GM19035 (cell line): ENCODE data around the gene CNNM2.
A peak's percentile ranks its signal among the peaks of the same experiment; 100 is the strongest.
"Not testable (repeated sequence)": the region's sequence is repeated elsewhere in the genome, so short reads cannot be mapped to it uniquely, and the experiment has no call there.

Experiments
- ATAC-seq: cut with Tn5 transposase; IDR thresholded peaks from one replicate; pipeline ENCODE4 v1.9.1; 2021; ENCODE audit not compliant: unreplicated experiment

Gene CNNM2

DNA sequence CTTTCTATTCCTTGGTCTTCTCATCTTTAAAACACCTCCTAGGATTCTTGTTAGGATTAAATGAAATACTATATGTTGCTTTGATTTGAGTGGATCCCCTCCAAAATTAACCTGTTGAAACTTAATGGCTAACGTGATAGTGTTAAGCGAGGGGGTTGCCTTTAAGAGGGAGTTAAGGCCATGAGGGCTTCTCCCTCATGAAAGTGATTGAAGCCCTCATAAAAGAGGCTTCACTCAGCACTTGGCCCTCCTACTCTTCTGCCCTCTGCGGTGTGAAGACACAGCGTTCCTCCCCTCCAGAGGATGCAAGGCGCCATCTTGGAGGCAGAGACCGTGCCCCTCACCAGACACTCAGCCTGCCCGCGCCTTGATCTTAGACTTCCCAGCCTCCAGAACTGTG is 46.6 kb downstream of the CNNM2 start:
- ATAC-seq: no peak

DNA sequence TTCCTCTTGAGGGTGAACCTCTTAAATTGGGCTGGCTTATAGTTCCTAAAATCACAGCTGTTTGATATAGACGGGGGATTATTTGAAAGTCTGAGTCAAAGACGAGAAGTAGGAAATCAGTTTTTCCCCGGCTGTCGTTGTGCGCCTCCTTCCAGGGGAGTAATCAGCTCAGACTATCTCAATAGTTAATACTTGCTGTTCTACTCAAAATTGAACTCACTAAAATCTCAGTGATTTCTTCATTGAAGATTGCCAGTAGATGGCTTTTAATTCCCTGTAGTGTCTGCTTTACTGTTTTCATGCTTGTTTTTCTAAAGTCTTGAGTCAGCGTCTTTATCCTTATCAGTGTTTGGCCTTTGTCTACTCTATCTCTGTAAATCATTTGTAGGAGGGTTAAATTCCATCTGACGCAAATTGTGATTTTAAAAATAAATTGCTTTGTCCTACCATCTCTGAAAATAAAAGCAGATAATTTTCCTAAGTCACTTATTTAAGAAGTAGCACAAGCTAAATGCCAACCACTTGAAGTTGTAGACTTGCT is 47.3 kb downstream of the CNNM2 start:
- ATAC-seq: no peak

DNA sequence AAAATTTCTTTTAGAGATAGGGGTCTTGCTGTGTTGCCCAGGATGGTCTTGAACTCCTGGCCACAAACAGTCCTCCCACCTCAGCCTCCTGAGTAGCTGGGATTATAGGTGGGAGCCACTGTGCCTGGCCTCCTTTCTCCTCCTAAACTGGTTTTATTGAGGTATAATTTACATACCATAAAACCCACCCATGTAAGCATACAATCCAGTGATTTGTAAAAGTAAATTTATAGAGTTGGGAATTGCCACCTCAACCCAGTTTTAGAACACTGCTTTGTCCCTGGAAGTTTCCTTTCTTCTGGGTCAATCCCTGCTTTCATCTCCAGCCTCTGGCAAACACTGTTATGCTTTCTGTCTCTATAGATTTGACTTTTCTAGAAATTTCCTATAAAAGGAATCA is 49.0 kb downstream of the CNNM2 start:
- no peak for ATAC-seq

DNA sequence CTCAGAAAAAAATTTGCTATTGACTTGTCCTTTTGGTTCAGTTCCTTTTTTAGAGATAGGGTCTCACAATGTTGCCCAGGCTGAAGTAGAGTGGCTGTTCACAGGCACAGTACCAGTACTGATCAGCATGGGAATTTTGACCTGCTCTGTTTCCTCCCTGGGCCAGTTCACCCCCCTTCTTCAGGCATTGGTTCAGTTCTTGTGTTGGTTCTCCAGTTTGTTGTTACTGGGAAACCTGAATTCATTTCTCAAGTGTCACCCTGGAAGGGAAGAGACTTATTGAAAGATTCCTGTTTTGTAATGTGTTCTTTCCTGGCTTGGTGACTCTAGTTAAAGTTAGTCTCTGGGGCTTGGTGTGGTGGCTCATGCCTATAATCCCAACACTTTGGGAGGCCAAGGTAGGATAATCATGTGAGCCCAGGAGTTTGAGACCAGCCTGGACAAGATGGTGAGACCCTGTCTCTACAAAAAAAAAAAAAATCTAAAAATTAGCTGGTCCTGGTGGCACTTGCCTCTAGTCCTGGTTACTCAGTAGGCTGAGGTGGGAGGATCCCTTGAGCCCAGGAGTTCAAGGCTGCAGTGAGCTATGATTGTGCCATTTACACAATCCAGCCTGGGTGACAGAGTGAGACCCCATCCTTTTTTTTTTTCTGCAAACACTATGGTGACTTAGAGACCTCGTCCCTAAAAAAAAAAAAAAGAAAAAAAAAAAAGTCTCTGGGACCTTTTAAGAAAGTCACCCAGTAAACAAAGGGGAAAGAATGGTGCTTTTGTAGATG is 52.7 kb downstream of the CNNM2 start:
- ATAC-seq: no peak

DNA sequence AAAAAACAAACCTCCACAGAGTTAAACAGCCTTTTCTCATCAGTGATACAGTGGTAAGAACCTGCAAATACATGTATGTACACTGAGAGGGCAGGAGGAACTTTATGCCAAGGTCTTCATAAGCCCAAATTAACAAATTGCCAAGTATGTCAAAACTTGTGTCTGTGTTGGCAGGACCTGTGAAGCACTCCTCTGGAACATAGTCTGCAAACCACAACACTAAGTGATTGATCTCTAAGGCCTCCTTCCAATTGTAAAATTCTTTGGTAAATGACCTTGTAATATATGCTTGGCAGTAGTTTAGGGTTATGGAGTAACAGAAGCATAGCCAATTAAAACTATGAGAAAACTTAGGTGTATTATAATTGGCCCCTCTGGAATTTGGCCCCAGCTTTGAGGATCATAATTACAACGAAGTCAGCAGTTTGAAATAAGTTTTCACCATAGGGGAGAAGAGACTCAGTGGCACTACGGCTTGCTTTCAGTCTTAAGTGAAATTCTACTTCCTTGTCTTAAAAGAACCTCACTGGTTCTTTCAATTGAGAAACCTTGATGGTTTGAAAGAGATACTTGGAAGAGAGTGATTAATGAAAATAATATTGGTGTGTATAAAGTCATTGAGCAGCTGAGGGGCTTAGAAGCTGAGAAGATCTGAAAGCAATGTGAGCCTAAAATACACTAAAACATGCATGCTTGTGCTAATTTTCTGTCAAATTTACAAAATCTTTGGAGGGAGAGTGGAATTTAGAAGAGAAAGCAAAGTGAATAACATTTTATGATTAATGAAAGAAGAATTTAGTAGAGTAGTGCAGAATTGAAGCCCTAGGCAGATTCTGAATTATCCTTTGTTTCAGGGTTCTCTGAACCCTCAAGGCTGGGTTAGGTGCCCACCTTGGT is 57.6 kb downstream of the CNNM2 start:
- no peak for ATAC-seq

DNA sequence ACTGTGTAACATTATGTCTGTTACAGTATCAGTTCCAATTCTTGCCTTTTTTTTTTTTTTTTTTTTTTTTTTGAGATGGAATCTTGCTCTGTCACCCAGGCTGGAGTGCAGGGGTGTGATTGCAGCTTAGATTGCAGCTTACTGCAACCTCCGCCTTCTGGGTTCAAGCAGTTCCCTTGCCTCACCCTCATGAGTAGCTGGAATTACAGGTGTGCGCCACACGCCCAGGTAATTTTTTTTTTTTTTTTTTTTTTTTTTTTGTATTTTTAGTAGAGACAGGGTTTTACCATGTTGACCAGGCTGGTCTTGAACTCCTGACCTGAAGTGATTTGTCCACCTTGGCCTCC is 58.3 kb downstream of the CNNM2 start:
- not testable (repeated sequence) for ATAC-seq

DNA sequence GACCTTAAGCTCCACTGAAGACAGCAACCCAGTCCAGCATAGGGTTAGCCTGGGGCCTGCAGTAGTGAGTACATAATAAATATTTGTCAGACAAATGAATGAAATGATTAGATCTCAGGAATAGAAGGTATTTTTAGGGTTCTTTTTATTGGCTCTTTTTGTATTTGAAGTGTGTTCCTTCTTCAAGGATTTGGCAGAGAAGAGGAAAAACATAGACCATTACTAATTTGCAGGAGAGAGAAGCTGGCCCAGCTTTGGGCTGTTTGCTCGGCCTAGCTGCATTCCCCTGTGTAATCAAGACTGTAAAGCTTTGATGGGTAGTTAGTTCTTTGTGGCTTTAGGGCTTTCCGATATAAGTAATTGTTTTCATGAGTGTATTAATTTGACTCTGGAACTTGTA is 64.2 kb downstream of the CNNM2 start:
- ATAC-seq: no peak

DNA sequence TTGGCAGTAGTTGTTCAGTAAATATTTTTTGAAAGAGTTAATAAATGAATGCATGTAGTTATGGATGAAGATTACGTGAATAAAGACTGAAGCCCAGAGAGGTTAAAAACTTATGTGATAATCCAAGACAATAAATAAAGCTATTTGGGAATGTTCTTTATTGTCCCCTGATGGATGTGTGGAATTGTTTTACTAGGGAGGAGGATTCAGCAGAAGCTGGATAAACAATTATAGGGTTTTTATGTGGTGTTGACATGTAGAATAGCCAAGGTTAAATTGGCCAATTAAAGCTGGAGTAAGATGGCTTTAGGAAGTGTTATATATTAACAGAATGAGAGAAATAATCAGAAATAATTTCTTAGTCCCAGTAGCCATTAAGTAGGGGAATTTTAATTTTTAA is 66.0 kb downstream of the CNNM2 start:
- no peak for ATAC-seq

DNA sequence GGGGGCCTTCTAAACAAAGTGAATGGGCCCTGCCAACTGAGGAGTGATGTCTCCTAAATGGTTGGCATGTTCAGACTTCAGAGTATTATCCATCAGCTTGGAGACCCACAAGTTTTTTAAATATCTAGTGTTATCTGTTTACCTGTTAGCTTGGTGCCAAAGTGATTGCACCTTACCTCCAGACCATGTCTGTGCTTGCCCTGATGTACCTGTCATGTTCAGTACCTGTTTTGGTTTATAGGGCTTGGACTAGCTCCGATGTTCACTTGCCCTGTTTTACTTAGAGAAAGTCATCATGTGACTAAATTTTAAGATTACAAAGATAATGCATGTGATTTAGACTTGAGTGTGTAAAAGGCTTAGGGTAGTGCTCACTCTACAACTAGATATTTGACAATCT is 67.7 kb downstream of the CNNM2 start:
- ATAC-seq: no peak

DNA sequence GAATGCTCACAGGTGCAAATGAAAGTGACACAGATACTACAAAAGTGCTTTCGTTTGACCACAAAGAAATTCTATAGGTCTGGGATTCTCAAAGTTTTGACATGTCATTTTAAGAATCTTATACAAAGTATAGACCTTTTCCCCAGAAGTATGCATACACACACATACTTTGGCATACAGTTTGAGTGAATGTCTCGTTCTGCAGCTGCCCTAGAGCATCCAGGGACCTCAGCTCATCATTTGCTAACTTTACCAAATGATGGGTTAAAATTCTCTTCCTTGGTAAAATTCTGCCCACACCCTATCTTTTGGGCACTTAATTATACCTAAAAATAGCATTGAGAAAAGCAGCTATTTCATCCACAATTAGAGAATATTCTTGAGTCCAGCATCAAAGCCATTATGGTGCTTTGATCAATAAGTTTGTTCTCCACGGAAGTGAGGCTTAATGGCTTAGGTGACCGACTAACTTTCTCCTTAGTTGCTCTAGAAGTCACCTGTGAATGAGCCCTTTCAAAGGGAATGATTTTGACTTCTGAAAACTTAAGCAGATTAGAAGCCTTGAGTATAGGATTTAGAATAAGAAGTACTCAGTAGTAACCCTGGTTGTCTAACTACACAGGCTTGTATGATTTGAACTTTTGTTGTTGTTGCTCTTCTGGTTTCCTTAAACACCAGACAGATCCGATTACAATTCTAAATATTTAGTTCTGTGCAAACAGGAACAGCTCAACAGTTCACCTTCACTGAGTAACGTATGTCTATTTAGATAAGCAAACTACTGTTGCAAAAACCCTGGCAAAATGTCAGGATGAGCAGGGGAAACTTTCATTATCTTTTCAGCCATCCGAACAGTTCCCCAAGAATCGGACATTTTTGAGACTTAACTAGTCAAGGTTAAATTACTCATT is 70.6 kb downstream of the CNNM2 start:
- no peak for ATAC-seq

DNA sequence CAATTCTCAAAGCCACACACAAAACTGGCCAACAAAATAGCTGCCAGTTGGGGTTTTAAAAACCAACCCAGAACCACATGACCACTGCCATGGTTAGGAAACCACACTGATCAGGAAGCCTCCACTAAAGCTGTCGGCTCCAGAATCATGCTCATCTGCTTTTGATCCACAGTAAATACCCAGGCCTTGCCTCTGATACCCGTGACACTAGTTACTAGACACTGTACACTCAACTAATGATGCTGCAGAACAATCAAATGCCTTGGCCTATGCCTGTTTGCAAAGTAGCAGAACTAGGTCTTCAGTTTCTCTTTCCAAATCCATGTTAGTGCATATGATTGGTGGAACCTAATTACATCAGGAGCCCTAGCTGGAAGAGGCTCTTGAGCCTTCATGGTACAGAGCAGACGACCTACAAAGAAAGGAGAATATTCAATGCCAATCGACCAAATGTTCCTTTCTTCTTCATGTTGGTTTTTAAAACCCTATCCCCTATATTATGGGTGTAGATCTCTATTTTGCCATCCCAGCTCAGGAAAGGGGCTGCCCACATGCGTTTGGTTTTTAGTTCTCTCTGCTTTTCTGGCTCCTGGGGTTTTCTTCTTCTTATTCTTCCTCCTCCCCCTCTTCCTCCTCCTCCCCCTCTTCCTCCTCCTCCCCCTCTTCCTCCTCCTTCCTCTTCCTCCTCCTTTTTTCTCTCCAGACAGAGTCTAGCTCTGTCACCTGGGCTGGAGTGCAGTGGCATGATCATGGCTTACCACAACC is 76.6 kb downstream of the CNNM2 start:
- ATAC-seq: no peak

DNA sequence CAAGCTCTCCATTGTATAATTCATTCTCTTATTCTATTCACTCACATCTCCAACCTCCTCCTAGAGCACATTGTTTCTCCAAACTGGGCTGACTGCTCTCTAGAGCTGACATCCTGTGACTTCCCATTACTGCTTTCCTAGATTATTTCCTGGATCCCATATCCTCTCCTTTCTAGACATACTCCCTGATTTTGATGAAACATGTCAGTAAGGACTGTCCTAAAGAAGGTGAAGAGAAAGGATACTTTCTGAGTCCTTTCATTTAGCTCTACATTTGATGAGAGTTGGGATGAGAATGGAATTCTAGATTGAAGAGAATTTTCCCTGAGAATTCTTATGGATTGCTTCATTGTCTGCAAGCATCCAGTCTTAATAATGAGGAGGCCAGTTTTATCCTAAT is 78.8 kb downstream of the CNNM2 start:
- no peak for ATAC-seq

DNA sequence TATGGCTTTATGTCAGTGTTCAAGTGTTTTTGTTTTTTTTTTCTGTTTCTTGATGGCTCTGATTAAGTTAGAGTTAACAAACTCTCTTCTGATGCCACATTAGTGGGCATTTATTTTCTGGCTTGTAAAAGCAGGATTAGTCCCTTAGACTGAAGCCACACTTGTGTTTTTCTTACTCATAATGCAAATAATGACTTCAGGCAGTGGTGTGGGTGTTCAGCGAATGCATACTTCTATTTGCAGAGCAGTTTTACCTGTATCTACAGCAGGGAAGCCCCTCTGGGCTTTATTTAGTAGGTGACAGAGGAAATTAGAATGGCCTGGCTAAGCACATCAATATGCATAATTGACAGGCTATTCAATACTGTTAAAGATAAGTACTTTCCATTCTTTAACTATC is 79.9 kb downstream of the CNNM2 start:
- peak; percentile 71 for ATAC-seq

DNA sequence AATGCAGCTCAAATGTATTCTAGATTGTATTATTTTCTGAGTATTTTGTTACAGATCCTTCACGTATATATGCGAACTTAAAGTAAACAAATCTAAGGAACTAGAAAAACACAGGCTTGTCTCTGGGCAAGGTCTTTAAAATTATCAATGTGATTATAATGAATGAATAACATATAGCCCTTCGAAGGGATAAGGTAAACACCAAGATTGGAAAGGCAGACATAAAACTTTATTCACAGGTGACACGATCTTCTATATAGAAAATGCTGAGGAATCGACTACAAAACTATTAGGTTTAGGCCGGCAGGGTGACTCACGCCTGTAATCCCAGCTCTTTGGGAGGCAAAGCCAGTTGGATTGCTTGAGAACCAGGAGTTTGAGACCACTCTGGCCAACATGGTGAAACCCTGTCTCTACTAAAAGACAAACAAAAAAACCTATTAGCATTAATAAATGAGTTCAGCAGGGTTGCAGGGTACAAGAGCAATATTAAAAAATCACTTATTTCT is 80.4 kb downstream of the CNNM2 start:
- no peak for ATAC-seq

DNA sequence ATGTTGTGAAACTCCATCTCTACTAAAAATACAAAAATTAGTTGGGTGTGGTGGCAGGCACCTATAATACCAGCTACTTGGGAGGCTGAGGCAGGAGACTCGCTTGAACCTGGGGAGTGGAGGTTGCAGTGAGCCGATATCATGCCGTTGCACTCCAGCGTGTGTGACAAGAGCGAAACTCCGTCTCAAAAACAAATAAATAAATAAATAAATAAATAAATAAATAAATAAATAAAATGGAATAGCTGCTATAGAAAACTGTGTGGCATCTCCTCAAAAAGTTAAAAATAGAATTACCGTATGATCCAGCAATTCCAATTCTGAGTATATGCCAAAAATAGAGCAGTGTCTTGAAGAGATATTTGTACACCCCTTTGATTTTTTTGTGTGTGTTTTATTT is 82.0 kb downstream of the CNNM2 start:
- ATAC-seq: not testable (repeated sequence)

DNA sequence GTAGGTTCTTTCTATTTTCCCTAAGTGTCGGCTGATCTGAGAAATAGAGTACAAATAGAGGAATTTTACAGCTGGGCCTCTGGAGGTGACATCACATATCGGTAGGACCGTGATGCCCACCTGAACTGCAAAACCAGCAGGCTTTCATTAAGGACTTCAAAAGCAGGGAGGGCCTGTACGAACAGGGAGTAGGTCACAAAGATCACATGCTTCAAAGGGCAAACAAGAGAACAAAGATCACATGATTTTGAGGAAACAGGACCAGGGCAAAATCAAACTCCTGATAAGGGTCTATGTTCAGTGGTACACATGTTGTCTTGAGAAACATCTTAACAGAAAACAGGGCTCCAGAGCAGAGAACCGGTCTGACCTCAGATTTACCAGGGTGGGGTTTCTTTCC is 88.9 kb downstream of the CNNM2 start:
- no peak for ATAC-seq

DNA sequence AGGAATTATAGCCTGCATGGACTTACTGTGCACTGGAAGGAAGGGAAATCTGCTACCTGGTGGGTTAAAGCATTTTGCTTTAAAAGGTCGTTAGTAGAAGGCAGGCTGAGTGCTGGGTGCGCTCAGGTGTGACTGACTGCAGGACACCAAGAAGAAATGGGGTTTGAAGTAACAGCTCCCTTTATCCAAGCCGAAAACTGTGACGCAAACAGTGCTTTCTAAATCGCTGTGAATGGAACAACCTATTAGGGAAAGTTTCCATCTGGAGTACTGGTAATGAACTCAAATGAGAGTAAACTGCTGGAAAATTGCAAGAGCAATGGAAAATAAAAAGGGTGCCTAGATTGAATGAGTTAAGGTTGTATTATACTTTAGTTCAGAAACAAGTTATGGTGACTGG is 95.3 kb downstream of the CNNM2 start:
- ATAC-seq: no peak

DNA sequence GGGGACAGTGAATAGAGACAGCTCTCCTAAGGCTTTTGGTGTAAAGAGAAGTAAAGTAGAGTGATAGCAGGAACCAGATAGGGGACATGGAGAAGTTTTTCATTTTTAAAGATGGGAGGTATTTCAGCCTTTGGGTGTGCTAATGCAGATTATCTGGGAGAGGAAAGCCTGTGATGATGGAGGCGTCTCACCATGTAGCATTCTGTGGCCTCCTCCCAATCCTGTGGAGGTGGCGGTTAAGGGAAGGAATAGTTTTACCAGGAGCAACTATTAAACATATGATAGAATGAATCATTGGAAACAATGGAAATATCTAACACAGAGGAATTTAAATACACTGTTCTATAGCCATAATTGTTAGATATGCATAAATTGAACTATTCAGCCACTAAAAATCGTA is 101.3 kb downstream of the CNNM2 start:
- no peak for ATAC-seq

DNA sequence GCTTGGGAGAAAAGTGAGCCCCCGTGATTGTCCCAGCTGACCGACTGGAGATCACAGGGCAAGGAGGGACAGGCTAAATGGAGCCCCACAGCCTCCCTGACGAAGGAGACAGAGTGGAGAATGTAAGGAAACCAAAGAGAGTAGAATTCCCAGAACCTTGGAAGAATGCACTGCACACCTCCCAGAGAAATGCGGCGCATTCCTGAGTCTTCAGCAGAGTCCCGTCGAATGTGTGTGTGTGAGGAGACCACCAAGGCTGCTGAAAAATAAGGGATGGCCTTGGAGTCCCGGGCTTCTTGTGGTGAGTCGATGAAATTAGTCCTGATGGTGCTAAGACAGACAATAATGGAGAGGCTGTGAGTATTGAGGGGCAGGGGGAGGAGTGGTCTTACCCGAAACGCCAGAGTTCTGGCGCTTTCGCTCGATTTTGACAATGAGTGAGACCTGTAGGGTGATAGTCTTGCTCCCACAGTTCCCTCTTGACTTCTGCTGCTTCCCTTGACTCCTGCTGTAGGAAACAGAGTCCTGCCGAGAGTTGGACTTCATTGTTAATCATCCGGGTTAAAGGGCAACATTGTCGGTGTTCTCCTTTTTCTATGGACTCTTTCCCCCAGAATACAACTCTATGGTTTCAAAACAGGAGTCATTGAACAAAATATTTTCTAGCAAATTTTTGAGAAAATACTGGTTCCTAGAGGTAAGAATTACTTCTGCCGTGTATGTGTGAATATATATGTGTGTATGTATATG is 103.2 kb downstream of the CNNM2 start:
- ATAC-seq: no peak
